AG04449 (cell line): Measurements from ENCODE around the gene SYNJ1.

Experiments used
- CTCF ChIA-PET: fragments of 350-600 bp; formaldehyde crosslinking; extraction: SDS; loops from one replicate; lab custom pipeline; 2021; ENCODE audit warnings: antibody characterized with exemption; lab: Yijun Ruan, JAX
- POLR2A ChIA-PET: fragments of 400-600, 350-600 bp; formaldehyde crosslinking; extraction: SDS; loops from one replicate; lab custom pipeline; 2020; ENCODE audit warnings: antibody characterized with exemption, inconsistent platforms; lab: Yijun Ruan, JAX
- DNase-seq: peaks from one replicate; pipeline ENCODE4 v3.0.0-alpha.2; 2010; ENCODE audit warnings: low read depth, low spot score
- H3K4me3 ChIP-seq: 2 replicates; pipeline ENCODE4 v1.5.1; 2011; ENCODE audit warnings: low read depth, mild to moderate bottlenecking, control low read depth, low read length
- CTCF ChIP-seq: IDR thresholded peaks from one replicate; pipeline ENCODE4 v1.5.1; 2011; ENCODE audit warnings: mild to moderate bottlenecking, moderate library complexity, low read length, control low read depth, inconsistent platforms; ENCODE audit not compliant: insufficient read depth; ENCODE audit errors: missing control alignments

The SYNJ1 gene

GRCh38 chr21:32768530-32768929, 40.7 kb upstream of the SYNJ1 start:
- DNase-seq = no peak
- H3K4me3 ChIP-seq = no peak overlapping the region
- TF ChIP-seq CTCF = no peak
- POLR2A ChIA-PET = no interaction called here
- CTCF ChIA-PET = no interaction called here

GRCh38 chr21:32765058-32765457, 37.2 kb upstream of the SYNJ1 start:
- ChIA-PET CTCF (interaction anchor here (0.6 kb wide), 1 partner anchor 17 kb away, joined by 5 read pairs; no protein-coding TSS in a partner anchor), POLR2A (interaction anchor here (1.1 kb wide), 1 partner anchor 36 kb away, joined by 3 read pairs; no protein-coding TSS in a partner anchor)
- H3K4me3 ChIP-seq = no peak overlapping the region
- no peak for TF ChIP-seq CTCF
- no peak for DNase-seq

- no peak for DNase-seq
- no peak for TF ChIP-seq CTCF
- ChIA-PET CTCF (interaction anchor here (1.5 to 2.1 kb wide), 2 partner anchors 10 to 36 kb away, joined by 4 to 7 read pairs; no protein-coding TSS in a partner anchor), POLR2A (interaction anchor here (1.1 kb wide), 1 partner anchor 36 kb away, joined by 3 read pairs; no protein-coding TSS in a partner anchor)
- H3K4me3 ChIP-seq = no peak overlapping the region
These were observed 36.4 kb upstream of the SYNJ1 start for GRCh38 chr21:32764186-32764585.

- CTCF ChIA-PET = interaction anchor here (0.6 to 1.7 kb wide), 3 partner anchors 13 to 42 kb away, joined by 3 to 8 read pairs (median 5); partner anchors contain the start of gene PAXBP1
- no peak for TF ChIP-seq CTCF
- DNase-seq = no peak
- POLR2A ChIA-PET = interaction anchor here (0.8 kb wide), 1 partner anchor 14 kb away, joined by 3 read pairs; the partner anchor contains the start of gene PAXBP1
- H3K4me3 ChIP-seq = no peak overlapping the region
These were observed 30.0 kb upstream of the SYNJ1 start for GRCh38 chr21:32757804-32758203.

- DNase-seq = no peak
- CTCF ChIA-PET = interaction anchor here (1.8 to 2.0 kb wide), 2 partner anchors 15 to 70 kb away, joined by 6 to 8 read pairs; partner anchors contain the start of gene PAXBP1
- POLR2A ChIA-PET = interaction anchor here (0.6 kb wide), 1 partner anchor 15 kb away, joined by 4 read pairs; no protein-coding TSS in a partner anchor
These were observed 28.3 kb upstream of the SYNJ1 start for GRCh38 chr21:32756096-32756495.

More at GRCh38 chr21:32756096-32756495, 28.3 kb upstream of the SYNJ1 start:
- TF ChIP-seq CTCF = no peak
- no peak overlapping the region for H3K4me3 ChIP-seq
